ENCODE data around the gene MCM6. TPM values are rescaled to one million over a fixed set of nuclear protein-coding genes. Genes with fewer than 3 reads are reported as not detected.

The MCM6 gene
- total RNA-seq, 1 experiment from 2014 or later: 113 TPM

- Mint-ChIP-seq H3K36me3 (ENCODE audit: insufficient read depth in 1 of 3, low read depth in 3 of 3) (peaks cover 23 to 43% (median 41%) of the 10 kb centered on the region in 3 experiments), H3K4me3 (no peak overlapping the region), H3K27me3 (ENCODE audit: low read depth) (no peaks in the 10 kb centered on the region), H3K27ac (no peak overlapping the region; a peak in 1 of 7 replicates), H3K9me3 (no peaks in the 10 kb centered on the region), H3K4me1 (no peaks in the 10 kb centered on the region; a peak in 1 of 4 replicates)
- no peaks in the 10 kb centered on the region for H3K79me1 ChIP-seq (ENCODE audit: insufficient read depth, low read depth, low read length, poor library complexity, severe bottlenecking)
- H3K23ac ChIP-seq (ENCODE audit: insufficient read length, low read depth, low read length): no peak overlapping the region
- H3K27me3 ChIP-seq (ENCODE audit: insufficient read depth, low read length): no peaks in the 10 kb centered on the region
- H3K27ac ChIP-seq (ENCODE audit: insufficient read length, low read depth, low read length): no peak overlapping the region
- H4K20me1 ChIP-seq (ENCODE audit: control insufficient read depth, insufficient read depth, insufficient read length): no peaks in the 10 kb centered on the region
- no peak overlapping the region for H2BK20ac ChIP-seq (ENCODE audit: low read depth, low read length, poor library complexity, severe bottlenecking)
- H4K91ac ChIP-seq (ENCODE audit: insufficient read length, low read depth, low read length): no peak overlapping the region
- no peak for DNase-seq
- H2BK12ac ChIP-seq (ENCODE audit: insufficient read length, low read depth, low read length): no peak overlapping the region
- H3K9ac ChIP-seq (ENCODE audit: extremely low read depth, insufficient read length, low read length): no peak overlapping the region
- no peaks in the 10 kb centered on the region for H3K9me3 ChIP-seq (ENCODE audit: control insufficient read depth, low read depth, low read length)
- no peak overlapping the region for H2BK15ac ChIP-seq (ENCODE audit: low read depth, low read length)
- H4K5ac ChIP-seq (ENCODE audit: insufficient read length, low read depth, low read length): no peak overlapping the region
- no peak overlapping the region for H2AK5ac ChIP-seq (ENCODE audit: insufficient read length, low read length)
- H2AFZ ChIP-seq (ENCODE audit: low read length): no peak overlapping the region
- no peaks in the 10 kb centered on the region for H3K23me2 ChIP-seq (ENCODE audit: insufficient read length, low read depth, low read length, poor library complexity, severe bottlenecking)
- no peak overlapping the region for H2BK5ac ChIP-seq (ENCODE audit: insufficient read length, low read length)
- WGBS (ENCODE audit: extremely low coverage, insufficient read length, low lambda C conversion rate): no CpG with 5 or more reads among the region's 2 CpGs
- no peak overlapping the region for H3K14ac ChIP-seq (ENCODE audit: insufficient read depth, low read length)
- no peak overlapping the region for H2BK120ac ChIP-seq (ENCODE audit: low read depth, low read length, poor library complexity, severe bottlenecking)
- no peak overlapping the region for H3K4me2 ChIP-seq (ENCODE audit: insufficient read depth, insufficient read length, low read length)
- TF ChIP-seq CTCF (conservative IDR thresholded peaks at IDR 0.05): no peak
- H3K4me1 ChIP-seq (ENCODE audit: insufficient read depth, low read length): no peaks in the 10 kb centered on the region
- H3K18ac ChIP-seq (ENCODE audit: insufficient read length, low read depth, low read length): no peak overlapping the region
- H3T11ph ChIP-seq (ENCODE audit: low read length): no peak overlapping the region
- no peak overlapping the region for H3K56ac ChIP-seq (ENCODE audit: insufficient read length, low read depth, low read length)
- no peaks in the 10 kb centered on the region for H3K79me2 ChIP-seq (ENCODE audit: insufficient read depth, low read length)
- no peak overlapping the region for H3K4ac ChIP-seq (ENCODE audit: low read depth, low read length)
- no peak overlapping the region for H4K8ac ChIP-seq (replicated peaks; ENCODE audit: insufficient read length, low read depth, low read length)
These were observed 36.5 kb downstream of the MCM6 start for GRCh38 chr2:135839713-135840112.

All from H9 (cell line).